HUES6 (cell line): ENCODE results near the gene KCNH1.

Experiments
- H3K27ac ChIP-seq: 2 replicates; pipeline ENCODE4 v1.7.0; 2013; ENCODE audit warnings: low read depth, mild to moderate bottlenecking, low read length, inconsistent platforms
- H3K27me3 ChIP-seq: 2 replicates; pipeline ENCODE4 v1.6.1; 2013; ENCODE audit warnings: low read length; ENCODE audit not compliant: control insufficient read depth, insufficient read depth
- H3K36me3 ChIP-seq: 2 replicates; pipeline ENCODE4 v1.6.1; 2013; ENCODE audit warnings: low read length; ENCODE audit not compliant: control insufficient read depth, insufficient read depth
- H3K4me1 ChIP-seq: 2 replicates; pipeline ENCODE4 v1.6.1; 2013; ENCODE audit warnings: low read length; ENCODE audit not compliant: control insufficient read depth, insufficient read depth
- H3K4me3 ChIP-seq: 2 replicates; pipeline ENCODE4 v1.5.1; 2013; ENCODE audit warnings: low read depth, low read length
- H3K9ac ChIP-seq: one replicate; pipeline ENCODE4 v1.6.1; 2013; ENCODE audit warnings: mild to moderate bottlenecking, low read length
- H3K9me3 ChIP-seq: 2 replicates; pipeline ENCODE4 v1.6.1; 2013; ENCODE audit warnings: low read depth, low read length; ENCODE audit not compliant: control insufficient read depth, insufficient read depth

The KCNH1 gene

DNA sequence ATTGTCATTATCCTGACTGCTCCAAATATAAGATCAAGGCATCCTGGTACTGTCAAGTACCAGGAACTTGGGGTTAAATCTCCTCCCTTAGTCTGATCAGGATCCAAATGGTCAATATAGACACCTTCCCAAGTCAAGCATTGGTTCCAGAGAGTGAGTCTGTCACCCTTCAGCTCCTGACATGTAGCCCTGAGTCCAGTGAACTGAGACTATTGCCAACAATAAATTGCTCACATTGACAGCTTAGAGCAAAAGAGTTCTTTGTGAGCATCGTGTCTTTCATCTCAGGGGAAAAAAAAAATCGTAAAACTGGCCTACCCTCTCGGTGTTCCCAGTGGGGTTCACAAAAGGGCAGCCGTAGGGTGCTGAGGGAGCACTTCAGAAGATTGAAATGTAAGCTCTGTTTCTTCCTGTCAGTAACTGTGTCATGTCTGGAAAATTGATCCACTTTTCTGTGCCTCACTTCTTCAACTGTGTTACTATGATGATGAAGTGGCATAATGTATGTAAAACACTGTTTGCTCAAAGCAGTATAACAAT is 228.5 kb downstream of the KCNH1 start:
- no peaks in the 10 kb centered on the region for H3K36me3 ChIP-seq
- no peaks in the 10 kb centered on the region for H3K4me1 ChIP-seq
- no peaks in the 10 kb centered on the region for H3K9me3 ChIP-seq
- H3K27me3 ChIP-seq = peaks cover 5% of the 10 kb centered on the region; the same call in 1 of the 2 replicates
- H3K27ac ChIP-seq = no peak overlapping the region
- H3K4me3 ChIP-seq = no peak overlapping the region
- H3K9ac ChIP-seq = no peak overlapping the region

DNA sequence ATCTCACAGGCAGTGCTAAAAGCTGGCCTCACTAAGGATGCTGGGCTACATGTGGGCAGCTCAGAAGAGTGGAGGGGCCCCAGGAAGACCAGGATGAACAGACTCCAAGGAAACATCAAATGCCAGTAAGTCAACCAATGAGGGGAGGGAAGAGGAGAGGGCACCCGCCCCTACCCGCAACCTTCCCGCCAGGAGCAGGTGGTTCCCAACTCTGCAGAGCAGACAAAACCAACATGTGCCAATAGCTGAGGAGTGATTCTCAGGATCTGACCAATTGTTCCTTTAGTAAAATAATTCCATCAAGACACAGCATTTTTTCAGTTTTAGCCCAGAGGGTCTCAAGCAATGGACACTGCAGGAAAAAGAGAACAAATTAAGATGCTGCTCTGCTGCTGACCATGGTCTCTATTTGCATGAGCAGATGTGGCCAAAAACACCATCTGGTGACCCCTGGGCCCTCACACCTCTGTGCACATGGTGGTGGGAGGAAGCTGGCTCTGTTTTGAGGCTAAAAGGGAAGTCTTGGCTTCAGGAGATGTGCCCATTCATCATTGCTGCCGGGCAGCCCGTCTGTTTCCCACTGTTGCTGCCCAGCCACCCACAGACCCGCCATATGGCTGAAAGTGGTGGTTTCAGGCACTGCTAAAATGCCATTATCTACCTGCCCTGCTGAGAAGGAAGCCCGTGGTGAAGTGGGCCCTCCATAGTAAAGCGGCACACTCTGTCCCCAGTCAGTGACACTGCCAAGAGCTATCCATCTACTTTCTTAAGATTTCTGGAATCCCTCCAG is 231.8 kb downstream of the KCNH1 start:
- no peaks in the 10 kb centered on the region for H3K9me3 ChIP-seq
- H3K27me3 ChIP-seq = peaks cover 6% of the 10 kb centered on the region; the same call in 1 of the 2 replicates
- H3K9ac ChIP-seq = no peak overlapping the region
- H3K36me3 ChIP-seq = no peaks in the 10 kb centered on the region
- no peaks in the 10 kb centered on the region for H3K4me1 ChIP-seq
- H3K4me3 ChIP-seq = no peak overlapping the region
- no peak overlapping the region for H3K27ac ChIP-seq

DNA sequence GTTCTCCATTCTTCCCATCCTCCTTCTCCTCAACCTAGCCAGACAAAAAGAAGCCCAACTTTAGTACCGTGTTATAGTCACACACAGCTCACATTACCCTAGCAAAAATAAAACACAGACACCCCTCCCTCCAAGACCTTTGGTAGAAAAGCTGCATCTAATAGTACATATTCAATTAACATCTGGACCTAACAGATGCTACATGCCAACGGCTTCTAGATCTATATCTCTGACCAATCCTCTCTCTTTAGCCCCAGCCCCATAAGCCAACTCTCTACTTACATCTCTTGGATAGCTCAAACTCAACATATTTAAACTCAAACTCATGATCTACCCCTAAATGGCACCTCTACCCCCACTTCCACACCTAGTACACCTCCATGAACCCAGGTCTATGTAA is 233.1 kb downstream of the KCNH1 start:
- no peak overlapping the region for H3K27ac ChIP-seq
- H3K4me3 ChIP-seq = no peak overlapping the region
- H3K9ac ChIP-seq = no peak overlapping the region
- no peaks in the 10 kb centered on the region for H3K9me3 ChIP-seq
- no peaks in the 10 kb centered on the region for H3K4me1 ChIP-seq
- no peaks in the 10 kb centered on the region for H3K36me3 ChIP-seq
- peaks cover 10% of the 10 kb centered on the region; the same call in 1 of the 2 replicates for H3K27me3 ChIP-seq

DNA sequence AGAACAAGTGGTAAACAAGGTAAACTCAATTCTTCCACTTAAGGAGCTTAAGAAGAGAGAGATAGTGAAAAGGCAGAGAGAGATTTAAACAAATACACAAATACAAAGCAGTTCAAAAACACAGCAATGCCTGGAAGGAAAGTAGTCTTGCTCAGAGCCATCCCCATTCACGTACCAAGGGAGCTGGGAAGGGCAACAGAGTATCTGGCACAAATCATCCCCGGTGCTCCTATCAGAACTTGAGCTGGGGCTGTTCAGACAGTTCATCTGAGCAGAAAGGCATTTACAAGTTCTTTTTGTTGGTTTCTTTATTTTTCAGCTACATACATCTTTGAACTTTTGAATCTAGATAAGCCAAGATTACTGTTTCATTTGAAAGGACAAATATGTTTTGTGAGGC is 233.9 kb downstream of the KCNH1 start:
- H3K4me3 ChIP-seq = no peak overlapping the region
- peaks cover 10% of the 10 kb centered on the region; the same call in 1 of the 2 replicates for H3K27me3 ChIP-seq
- no peaks in the 10 kb centered on the region for H3K4me1 ChIP-seq
- no peaks in the 10 kb centered on the region for H3K36me3 ChIP-seq
- H3K9ac ChIP-seq = no peak overlapping the region
- no peaks in the 10 kb centered on the region for H3K9me3 ChIP-seq
- no peak overlapping the region for H3K27ac ChIP-seq

DNA sequence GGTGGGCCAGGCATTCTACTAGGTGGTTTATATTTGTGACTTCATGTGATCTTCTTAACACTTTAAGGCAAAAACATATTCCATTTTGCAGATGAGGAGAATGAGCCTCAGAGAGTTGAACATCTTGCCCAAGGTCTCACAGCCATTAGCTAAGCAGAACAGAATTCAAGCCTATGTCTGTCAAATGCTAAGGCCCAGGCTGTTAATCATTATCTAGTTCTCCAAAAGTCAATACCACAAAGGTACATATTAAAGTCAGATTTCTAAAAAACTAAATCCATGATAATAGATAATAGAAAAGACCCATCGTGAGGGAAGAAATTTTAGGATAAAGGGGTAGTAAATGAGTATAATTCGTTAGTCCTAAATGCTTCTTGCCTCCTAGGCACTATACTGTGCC is 234.3 kb downstream of the KCNH1 start:
- no peak overlapping the region for H3K27ac ChIP-seq
- peaks cover 10% of the 10 kb centered on the region; the same call in 1 of the 2 replicates for H3K27me3 ChIP-seq
- no peaks in the 10 kb centered on the region for H3K36me3 ChIP-seq
- H3K9ac ChIP-seq = no peak overlapping the region
- no peak overlapping the region for H3K4me3 ChIP-seq
- no peaks in the 10 kb centered on the region for H3K4me1 ChIP-seq
- H3K9me3 ChIP-seq = no peaks in the 10 kb centered on the region

DNA sequence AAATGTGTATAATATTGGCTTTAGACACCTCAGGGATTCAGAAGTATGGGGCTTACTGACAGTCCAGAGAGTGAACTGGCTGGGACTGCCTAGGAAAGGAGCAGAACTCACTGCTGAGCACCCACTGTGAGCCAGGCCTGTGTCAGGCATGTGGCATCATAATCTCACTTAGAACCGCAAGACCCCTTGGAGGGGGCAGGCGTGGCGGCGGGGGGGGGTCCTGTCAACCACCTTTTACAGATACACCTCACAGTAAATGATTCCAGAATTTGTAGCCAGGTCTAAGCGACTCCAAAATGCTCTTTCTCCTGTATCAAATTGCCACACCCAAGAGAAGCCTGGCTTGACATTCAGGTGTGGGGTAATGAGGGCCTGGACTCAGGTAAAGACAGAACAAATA is 235.5 kb downstream of the KCNH1 start:
- H3K27me3 ChIP-seq = peaks cover 10% of the 10 kb centered on the region; the same call in 1 of the 2 replicates
- no peaks in the 10 kb centered on the region for H3K36me3 ChIP-seq
- no peak overlapping the region for H3K9ac ChIP-seq
- H3K4me3 ChIP-seq = no peak overlapping the region
- H3K9me3 ChIP-seq = no peaks in the 10 kb centered on the region
- no peaks in the 10 kb centered on the region for H3K4me1 ChIP-seq
- no peak overlapping the region for H3K27ac ChIP-seq

DNA sequence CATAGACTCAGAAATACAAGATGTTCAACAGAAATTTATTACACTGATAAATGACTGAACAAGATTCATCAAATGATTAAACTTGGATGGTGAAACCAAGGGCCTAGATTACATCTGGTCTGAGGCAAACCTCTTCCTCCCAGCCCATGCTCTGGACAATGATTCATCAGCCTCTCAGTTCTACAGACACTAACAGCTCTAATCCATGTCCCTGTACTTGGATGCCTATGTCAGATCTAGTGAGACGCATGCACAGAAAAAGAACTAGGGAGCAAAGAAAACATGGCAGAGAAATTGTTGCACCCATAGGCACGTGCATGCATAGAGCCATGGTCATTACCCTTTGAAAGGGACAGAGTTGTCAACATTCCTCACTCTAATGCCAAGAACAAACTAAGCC is 250.1 kb downstream of the KCNH1 start:
- H3K27me3 ChIP-seq = no peaks in the 10 kb centered on the region
- no peak overlapping the region for H3K4me3 ChIP-seq
- H3K27ac ChIP-seq = no peak overlapping the region
- H3K9ac ChIP-seq = no peak overlapping the region
- H3K9me3 ChIP-seq = no peaks in the 10 kb centered on the region
- H3K4me1 ChIP-seq = no peaks in the 10 kb centered on the region
- H3K36me3 ChIP-seq = no peaks in the 10 kb centered on the region

DNA sequence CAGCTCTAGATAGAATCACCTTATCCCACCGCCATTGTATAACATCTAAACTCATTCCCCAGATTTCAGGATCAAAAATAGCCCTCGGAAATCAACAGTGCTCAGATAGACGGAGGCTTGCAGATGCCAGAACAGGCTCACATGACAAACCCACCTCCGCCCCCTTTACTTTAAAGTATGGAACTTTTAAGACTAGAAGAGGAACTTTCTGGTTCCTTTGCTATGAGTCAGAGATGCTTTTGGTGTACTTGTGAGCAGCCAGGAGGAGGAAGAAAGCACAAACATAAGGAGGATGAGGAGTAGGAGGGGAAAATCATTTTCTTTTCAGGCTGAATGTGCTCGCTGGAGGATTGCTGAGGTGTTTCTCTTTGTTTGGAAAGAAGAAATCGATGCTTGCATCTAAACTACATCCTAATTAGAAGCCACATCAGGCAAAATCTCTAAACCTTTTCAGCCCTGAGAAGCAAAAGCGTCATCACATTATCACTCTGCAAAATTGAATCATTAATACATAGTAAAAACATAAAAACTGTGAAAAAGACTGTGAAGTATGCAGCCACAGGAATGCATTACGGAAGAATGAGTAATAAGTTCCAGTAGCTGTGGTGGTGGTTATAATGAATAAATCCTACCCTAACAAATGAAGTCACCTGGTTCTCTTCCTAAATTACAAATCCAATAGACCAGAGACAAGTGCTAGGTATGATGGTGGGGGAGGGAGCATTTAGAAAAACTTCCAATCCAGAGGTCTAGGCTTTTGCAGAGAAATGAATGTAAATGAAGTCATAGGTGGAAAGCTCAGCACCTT is 251.3 kb downstream of the KCNH1 start:
- no peaks in the 10 kb centered on the region for H3K4me1 ChIP-seq
- no peak overlapping the region for H3K9ac ChIP-seq
- H3K27me3 ChIP-seq = no peaks in the 10 kb centered on the region
- H3K27ac ChIP-seq = no peak overlapping the region
- no peak overlapping the region for H3K4me3 ChIP-seq
- no peaks in the 10 kb centered on the region for H3K36me3 ChIP-seq
- no peaks in the 10 kb centered on the region for H3K9me3 ChIP-seq

DNA sequence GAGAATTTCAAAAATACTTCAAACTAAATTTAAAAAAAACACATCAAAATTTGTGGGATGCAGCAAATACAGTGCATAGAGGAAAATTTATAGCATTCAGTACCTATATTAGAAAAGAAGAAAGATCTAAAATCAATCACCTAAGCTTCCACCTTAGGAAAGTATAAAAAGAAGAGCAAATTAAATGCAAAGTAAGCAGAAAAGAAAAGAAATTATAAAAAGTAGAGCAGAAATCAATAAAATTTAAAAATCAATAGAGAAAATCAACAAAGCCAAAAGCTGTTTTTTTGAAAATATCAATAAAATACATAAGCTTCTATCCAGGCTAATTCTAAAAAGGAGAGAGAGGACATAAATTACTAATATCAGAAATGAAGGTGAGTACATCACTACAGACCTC is 255.4 kb downstream of the KCNH1 start:
- no peak overlapping the region for H3K4me3 ChIP-seq
- no peak overlapping the region for H3K27ac ChIP-seq
- H3K4me1 ChIP-seq = no peaks in the 10 kb centered on the region
- no peaks in the 10 kb centered on the region for H3K9me3 ChIP-seq
- H3K36me3 ChIP-seq = no peaks in the 10 kb centered on the region
- no peaks in the 10 kb centered on the region for H3K27me3 ChIP-seq
- no peak overlapping the region for H3K9ac ChIP-seq

DNA sequence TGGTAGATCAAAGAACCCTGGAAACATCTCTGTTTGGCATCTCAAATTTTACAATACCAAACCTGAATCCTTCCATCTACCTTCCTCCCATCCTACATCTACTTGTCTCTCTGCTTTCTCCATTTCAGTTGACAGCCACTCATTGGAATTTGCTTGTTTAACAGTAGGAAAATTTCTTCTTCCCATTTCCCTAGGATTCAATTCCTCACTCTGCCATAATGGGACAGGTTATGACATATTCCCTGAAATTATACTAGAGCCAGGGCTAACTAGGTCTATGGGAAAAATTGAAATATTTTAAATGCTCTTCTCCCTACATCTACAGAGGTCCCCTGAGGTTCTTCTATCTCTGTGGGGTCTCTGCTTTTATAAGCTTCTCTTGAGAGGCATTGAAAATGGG is 257.7 kb downstream of the KCNH1 start:
- H3K4me3 ChIP-seq = no peak overlapping the region

DNA sequence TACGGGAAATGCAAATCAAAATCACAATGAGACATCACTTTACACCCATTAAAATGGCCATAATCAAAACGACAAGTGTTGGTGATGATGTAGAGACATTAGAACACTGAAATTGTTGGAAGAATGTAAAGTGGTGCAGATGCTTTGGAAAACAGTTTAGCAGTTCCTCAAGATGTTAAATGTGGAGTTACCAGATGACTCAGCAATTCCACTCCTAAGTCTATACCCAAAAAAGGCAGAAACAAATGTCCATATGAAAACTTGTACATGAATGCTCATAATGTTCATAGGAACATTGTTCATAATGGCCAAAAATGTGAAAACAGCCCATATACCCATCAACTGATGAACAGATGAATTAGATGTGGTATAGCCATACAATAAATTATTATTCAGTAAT is 267.4 kb downstream of the KCNH1 start:
- no peaks in the 10 kb centered on the region for H3K36me3 ChIP-seq
- H3K4me1 ChIP-seq = no peaks in the 10 kb centered on the region
- H3K27ac ChIP-seq = no peak overlapping the region
- no peak overlapping the region for H3K9ac ChIP-seq
- H3K4me3 ChIP-seq = no peak overlapping the region
- H3K27me3 ChIP-seq = no peaks in the 10 kb centered on the region
- peaks cover 12% of the 10 kb centered on the region; the same call in 1 of the 2 replicates for H3K9me3 ChIP-seq

More for the DNA sequence above, 257.7 kb downstream of the KCNH1 start:
- H3K27ac ChIP-seq = no peak overlapping the region
- no peaks in the 10 kb centered on the region for H3K36me3 ChIP-seq
- H3K4me1 ChIP-seq = no peaks in the 10 kb centered on the region
- H3K9ac ChIP-seq = no peak overlapping the region
- no peaks in the 10 kb centered on the region for H3K9me3 ChIP-seq
- no peaks in the 10 kb centered on the region for H3K27me3 ChIP-seq
